ENCODE measurements around the gene STRIP2.

DNA sequence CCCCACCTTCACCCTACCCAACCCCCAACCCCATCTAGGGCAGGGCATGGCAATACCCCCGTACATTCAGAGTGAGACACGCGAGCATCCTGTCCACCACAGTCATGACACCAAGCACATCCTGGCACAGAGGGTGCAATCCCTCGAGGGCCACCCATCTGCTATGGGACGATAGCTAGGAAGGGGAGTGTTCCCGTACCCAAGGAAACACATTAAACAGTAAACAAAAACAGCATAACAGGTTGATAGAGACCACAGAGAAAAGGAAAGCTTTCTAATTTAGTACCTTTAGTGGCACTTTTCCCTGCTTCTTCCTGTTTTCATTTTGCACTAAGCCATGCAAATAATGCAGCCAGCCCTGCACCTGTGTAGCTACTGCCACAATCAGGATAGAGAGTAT is 65.8 kb downstream of the STRIP2 start:
- TF ChIP-seq, protein P1, sequence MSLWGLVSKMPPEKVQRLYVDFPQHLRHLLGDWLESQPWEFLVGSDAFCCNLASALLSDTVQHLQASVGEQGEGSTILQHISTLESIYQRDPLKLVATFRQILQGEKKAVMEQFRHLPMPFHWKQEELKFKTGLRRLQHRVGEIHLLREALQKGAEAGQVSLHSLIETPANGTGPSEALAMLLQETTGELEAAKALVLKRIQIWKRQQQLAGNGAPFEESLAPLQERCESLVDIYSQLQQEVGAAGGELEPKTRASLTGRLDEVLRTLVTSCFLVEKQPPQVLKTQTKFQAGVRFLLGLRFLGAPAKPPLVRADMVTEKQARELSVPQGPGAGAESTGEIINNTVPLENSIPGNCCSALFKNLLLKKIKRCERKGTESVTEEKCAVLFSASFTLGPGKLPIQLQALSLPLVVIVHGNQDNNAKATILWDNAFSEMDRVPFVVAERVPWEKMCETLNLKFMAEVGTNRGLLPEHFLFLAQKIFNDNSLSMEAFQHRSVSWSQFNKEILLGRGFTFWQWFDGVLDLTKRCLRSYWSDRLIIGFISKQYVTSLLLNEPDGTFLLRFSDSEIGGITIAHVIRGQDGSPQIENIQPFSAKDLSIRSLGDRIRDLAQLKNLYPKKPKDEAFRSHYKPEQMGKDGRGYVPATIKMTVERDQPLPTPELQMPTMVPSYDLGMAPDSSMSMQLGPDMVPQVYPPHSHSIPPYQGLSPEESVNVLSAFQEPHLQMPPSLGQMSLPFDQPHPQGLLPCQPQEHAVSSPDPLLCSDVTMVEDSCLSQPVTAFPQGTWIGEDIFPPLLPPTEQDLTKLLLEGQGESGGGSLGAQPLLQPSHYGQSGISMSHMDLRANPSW (CRISPR knock-in tag; conservative IDR thresholded peaks at IDR 0.05; ENCODE audit: low read depth): no peak
- TF ChIP-seq, protein P2, sequence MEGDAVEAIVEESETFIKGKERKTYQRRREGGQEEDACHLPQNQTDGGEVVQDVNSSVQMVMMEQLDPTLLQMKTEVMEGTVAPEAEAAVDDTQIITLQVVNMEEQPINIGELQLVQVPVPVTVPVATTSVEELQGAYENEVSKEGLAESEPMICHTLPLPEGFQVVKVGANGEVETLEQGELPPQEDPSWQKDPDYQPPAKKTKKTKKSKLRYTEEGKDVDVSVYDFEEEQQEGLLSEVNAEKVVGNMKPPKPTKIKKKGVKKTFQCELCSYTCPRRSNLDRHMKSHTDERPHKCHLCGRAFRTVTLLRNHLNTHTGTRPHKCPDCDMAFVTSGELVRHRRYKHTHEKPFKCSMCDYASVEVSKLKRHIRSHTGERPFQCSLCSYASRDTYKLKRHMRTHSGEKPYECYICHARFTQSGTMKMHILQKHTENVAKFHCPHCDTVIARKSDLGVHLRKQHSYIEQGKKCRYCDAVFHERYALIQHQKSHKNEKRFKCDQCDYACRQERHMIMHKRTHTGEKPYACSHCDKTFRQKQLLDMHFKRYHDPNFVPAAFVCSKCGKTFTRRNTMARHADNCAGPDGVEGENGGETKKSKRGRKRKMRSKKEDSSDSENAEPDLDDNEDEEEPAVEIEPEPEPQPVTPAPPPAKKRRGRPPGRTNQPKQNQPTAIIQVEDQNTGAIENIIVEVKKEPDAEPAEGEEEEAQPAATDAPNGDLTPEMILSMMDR (IDR thresholded peaks at IDR 0.05): no peak
- TF ChIP-seq, protein P3, sequence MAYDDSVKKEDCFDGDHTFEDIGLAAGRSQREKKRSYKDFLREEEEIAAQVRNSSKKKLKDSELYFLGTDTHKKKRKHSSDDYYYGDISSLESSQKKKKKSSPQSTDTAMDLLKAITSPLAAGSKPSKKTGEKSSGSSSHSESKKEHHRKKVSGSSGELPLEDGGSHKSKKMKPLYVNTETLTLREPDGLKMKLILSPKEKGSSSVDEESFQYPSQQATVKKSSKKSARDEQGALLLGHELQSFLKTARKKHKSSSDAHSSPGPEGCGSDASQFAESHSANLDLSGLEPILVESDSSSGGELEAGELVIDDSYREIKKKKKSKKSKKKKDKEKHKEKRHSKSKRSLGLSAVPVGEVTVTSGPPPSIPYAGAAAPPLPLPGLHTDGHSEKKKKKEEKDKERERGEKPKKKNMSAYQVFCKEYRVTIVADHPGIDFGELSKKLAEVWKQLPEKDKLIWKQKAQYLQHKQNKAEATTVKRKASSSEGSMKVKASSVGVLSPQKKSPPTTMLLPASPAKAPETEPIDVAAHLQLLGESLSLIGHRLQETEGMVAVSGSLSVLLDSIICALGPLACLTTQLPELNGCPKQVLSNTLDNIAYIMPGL (CRISPR knock-in tag; IDR thresholded peaks at IDR 0.05): no peak
- TF ChIP-seq SP1 (CRISPR knock-in tag; conservative IDR thresholded peaks at IDR 0.05): no peak
- no peak for TF ChIP-seq NR3C1 (CRISPR knock-in tag; conservative IDR thresholded peaks at IDR 0.05; ENCODE audit: low read depth)
- TF ChIP-seq ZNF121 (CRISPR knock-in tag; IDR thresholded peaks at IDR 0.05): no peak
- no peak for TF ChIP-seq ZNF232 (CRISPR knock-in tag; IDR thresholded peaks at IDR 0.05)

Data from WTC11 (cell line).